Tibial nerve (tissue), 4 donors: ENCODE results near the gene NEUROD2. TPM values are rescaled to one million over a fixed set of nuclear protein-coding genes. Genes with fewer than 3 reads are reported as not detected.

Experiments
- DNase-seq, 2 donors: peaks; one replicate each; pipeline ENCODE4 v3.0.0-alpha.2; 2019; ENCODE audit warnings: low spot score in 2 of 2
- H3K27ac ChIP-seq, 4 donors: fragments of 200-600 bp; sonication (generic) in 3 of 4; one replicate each; pipeline ENCODE4 v1.5.1; 2017 to 2019; ENCODE audit warnings: mild to moderate bottlenecking in 1 of 4
- H3K27me3 ChIP-seq, 2 donors: fragments of 200-600 bp; sonication (generic) in 1 of 2; one replicate each; pipeline versions ENCODE4 v1.5.1 to v1.6.0; 2017 to 2019
- H3K36me3 ChIP-seq, 3 donors: fragments of 200-600 bp; sonication (generic); one replicate each; pipeline ENCODE4 v1.5.1; 2018 to 2019
- H3K4me1 ChIP-seq, 4 donors: fragments of 200-600 bp; sonication (generic) in 3 of 4; one replicate each; pipeline ENCODE4 v1.5.1; 2017 to 2019
- H3K4me3 ChIP-seq, 4 donors: fragments of 200-600 bp; sonication (generic) in 3 of 4; one replicate each; pipeline ENCODE4 v1.5.1; 2017 to 2019; ENCODE audit warnings: mild to moderate bottlenecking in 1 of 4, moderate library complexity in 1 of 4
- H3K9me3 ChIP-seq, 4 donors: fragments of 200-600 bp; sonication (generic) in 3 of 4; one replicate each; pipeline ENCODE4 v1.5.1; 2017 to 2019
- EP300 ChIP-seq, 2 donors: sonication (generic); formaldehyde crosslinking; IDR thresholded peaks; one replicate each; pipeline ENCODE4 v1.6.1; 2017; ENCODE audit warnings: antibody characterized with exemption in 2 of 2, mild to moderate bottlenecking in 1 of 2
- POLR2A ChIP-seq, 2 donors: fragments of 450-650 bp; IDR thresholded peaks; one replicate each; pipeline ENCODE4 v1.6.1; 2017; ENCODE audit warnings: antibody characterized with exemption in 2 of 2, mild to moderate bottlenecking in 2 of 2, moderate library complexity in 2 of 2
- WGBS, 2 donors: methylation state at CpG; one replicate each; pipeline ENCODE4 v1.1.5; 2018; 5-methylcytosine and 5-hydroxymethylcytosine counted together
- total RNA-seq, 4 donors: library from RNA; depleted of rRNA; stranded (reverse); fragments of >200 nt; gene quantifications; one replicate each; pipeline ENCODE4 v1.1.0, GENCODE V29; 2016
- TF ChIP-seq, protein P1 (sequence below), 5 experiments: fragments of 200-600 bp in 3 of 5; fragments of 450-650 bp in 2 of 5; sonication (generic) in 3 of 5; IDR thresholded peaks; one replicate each; pipeline ENCODE4 v1.5.1; 2016 to 2019; ENCODE audit warnings: antibody characterized with exemption in 5 of 5, mild to moderate bottlenecking in 3 of 5, moderate library complexity in 2 of 5

NEUROD2 gene
- total RNA-seq, 4 donors from 2014 or later: not detected

GRCh38 chr17:39642291-39643074 lies 34.8 kb upstream of the NEUROD2 start:
- Histone ChIP-seq H3K27me3 (no peaks in the 10 kb centered on the region), H3K27ac (peak overlapping the region in 2 of 4 donors; percentile 42 to 52), H3K4me3 (no peak overlapping the region), H3K9me3 (no peaks in the 10 kb centered on the region), H3K4me1 (peaks cover 0 to 78% (median 40%) of the 10 kb centered on the region in 4 donors), H3K36me3 (no peaks in the 10 kb centered on the region)
- TF ChIP-seq, protein P1, sequence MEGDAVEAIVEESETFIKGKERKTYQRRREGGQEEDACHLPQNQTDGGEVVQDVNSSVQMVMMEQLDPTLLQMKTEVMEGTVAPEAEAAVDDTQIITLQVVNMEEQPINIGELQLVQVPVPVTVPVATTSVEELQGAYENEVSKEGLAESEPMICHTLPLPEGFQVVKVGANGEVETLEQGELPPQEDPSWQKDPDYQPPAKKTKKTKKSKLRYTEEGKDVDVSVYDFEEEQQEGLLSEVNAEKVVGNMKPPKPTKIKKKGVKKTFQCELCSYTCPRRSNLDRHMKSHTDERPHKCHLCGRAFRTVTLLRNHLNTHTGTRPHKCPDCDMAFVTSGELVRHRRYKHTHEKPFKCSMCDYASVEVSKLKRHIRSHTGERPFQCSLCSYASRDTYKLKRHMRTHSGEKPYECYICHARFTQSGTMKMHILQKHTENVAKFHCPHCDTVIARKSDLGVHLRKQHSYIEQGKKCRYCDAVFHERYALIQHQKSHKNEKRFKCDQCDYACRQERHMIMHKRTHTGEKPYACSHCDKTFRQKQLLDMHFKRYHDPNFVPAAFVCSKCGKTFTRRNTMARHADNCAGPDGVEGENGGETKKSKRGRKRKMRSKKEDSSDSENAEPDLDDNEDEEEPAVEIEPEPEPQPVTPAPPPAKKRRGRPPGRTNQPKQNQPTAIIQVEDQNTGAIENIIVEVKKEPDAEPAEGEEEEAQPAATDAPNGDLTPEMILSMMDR (IDR thresholded peaks at IDR 0.05): no peak
- no peak for TF ChIP-seq POLR2A (IDR thresholded peaks at IDR 0.05)
- no peak for TF ChIP-seq EP300 (IDR thresholded peaks at IDR 0.05)
- WGBS, 2 donors: 67 to 70% methylated on average over 9 of the region's 9 CpGs
- DNase-seq: no peak

GRCh38 chr17:39641883-39642282 lies 34.2 kb upstream of the NEUROD2 start:
- H3K27me3 ChIP-seq: no peaks in the 10 kb centered on the region

DNA sequence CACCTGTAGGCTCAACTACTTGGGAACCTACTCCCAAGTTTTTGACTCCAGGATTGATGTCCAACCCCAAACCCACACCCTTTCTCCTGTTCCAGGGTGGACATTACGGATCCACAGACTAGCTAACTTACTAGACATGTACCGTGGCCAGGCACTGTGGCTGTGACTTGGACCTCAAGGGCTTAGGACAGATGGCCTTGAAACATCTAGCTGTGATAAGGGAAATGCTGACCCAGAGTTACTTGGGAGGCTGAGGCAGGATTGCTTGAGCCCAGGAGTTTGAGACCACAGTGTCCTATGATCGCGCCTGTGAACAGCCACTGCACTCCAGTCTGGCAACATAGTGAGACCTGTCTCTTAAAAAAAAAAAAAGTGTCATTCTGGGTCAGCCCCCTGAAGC lies 33.4 kb upstream of the NEUROD2 start:
- no peak overlapping the region for H3K4me3 ChIP-seq
- WGBS, 2 donors: 88 to 95% methylated on average over 4 of the region's 4 CpGs
- no peaks in the 10 kb centered on the region for H3K9me3 ChIP-seq
- H3K27ac ChIP-seq: peak overlapping the region in 1 of 4 donors; percentile 78
- no peak for DNase-seq
- TF ChIP-seq, protein P1 (IDR thresholded peaks at IDR 0.05): no peak
- TF ChIP-seq EP300 (IDR thresholded peaks at IDR 0.05) (no peak), POLR2A (IDR thresholded peaks at IDR 0.05) (no peak)
- peaks cover 0 to 83% (median 46%) of the 10 kb centered on the region in 4 donors for H3K4me1 ChIP-seq
- H3K27me3 ChIP-seq: no peaks in the 10 kb centered on the region
- H3K36me3 ChIP-seq: no peaks in the 10 kb centered on the region

More at GRCh38 chr17:39641883-39642282, 34.2 kb upstream of the NEUROD2 start:
- 56 to 71% methylated on average over 7 of the region's 7 CpGs for WGBS, 2 donors
- H3K36me3 ChIP-seq: no peaks in the 10 kb centered on the region
- DNase-seq: no peak
- TF ChIP-seq, protein P1 (IDR thresholded peaks at IDR 0.05): no peak
- TF ChIP-seq POLR2A (IDR thresholded peaks at IDR 0.05) (no peak), EP300 (IDR thresholded peaks at IDR 0.05) (no peak)
- H3K4me1 ChIP-seq: peaks cover 0 to 75% (median 40%) of the 10 kb centered on the region in 4 donors
- peak overlapping the region in 2 of 4 donors; percentile 42 to 52 for H3K27ac ChIP-seq
- no peak overlapping the region for H3K4me3 ChIP-seq
- H3K9me3 ChIP-seq: no peaks in the 10 kb centered on the region

DNA sequence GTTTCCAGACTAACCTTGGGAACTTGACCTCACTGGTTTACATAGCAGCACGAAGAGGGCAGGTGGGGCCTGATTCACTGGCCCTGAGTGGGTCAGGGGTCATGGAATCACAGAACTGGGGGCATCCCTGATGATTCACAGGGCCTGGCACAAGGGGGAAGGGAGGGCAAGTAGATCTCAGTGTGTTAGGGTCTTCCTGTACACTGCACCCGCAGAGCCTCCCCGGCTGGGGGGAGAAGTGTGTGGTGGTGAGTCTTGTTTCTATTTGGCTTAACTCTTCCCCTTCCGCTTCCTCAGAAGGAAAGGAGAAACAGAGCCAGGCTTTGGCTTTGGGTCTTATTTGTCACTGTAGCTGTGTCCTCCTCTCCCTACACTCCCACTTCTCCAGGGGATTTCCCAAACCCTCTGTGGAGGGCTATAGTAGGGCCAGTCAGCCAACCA lies 32.9 kb upstream of the NEUROD2 start:
- WGBS, 2 donors: 21 to 37% methylated on average over 4 of the region's 4 CpGs
- H3K4me1 ChIP-seq: peaks cover 0 to 87% (median 50%) of the 10 kb centered on the region in 4 donors

More for the DNA sequence above, 32.9 kb upstream of the NEUROD2 start:
- Histone ChIP-seq H3K4me3 (no peak overlapping the region), H3K9me3 (no peaks in the 10 kb centered on the region), H3K36me3 (no peaks in the 10 kb centered on the region), H3K27ac (peak overlapping the region in 2 of 4 donors; percentile 72 to 78), H3K27me3 (no peaks in the 10 kb centered on the region)
- DNase-seq: no peak
- TF ChIP-seq, protein P1 (IDR thresholded peaks at IDR 0.05): no peak
- TF ChIP-seq POLR2A (IDR thresholded peaks at IDR 0.05) (no peak), EP300 (IDR thresholded peaks at IDR 0.05) (no peak)
